ENCODE measurements around the gene ADAMTS8. TPM values are rescaled to one million over a fixed set of nuclear protein-coding genes. Genes with fewer than 3 reads are reported as not detected.

ADAMTS8 gene
- total RNA-seq, 1 experiment from 2014 or later, result not detected

- CTCF ChIA-PET, result no interaction called here
These were observed 40.8 kb upstream of the ADAMTS8 start for GRCh38 chr11:130469181-130469580.

GRCh38 chr11:130467116-130467900, 38.9 kb upstream of the ADAMTS8 start:
- peaks cover 13% of the 10 kb centered on the region for H3K27me3 Mint-ChIP-seq (ENCODE audit: unreplicated experiment)
- no peak for TF ChIP-seq CTCF (IDR thresholded peaks at IDR 0.05; ENCODE audit: unreplicated experiment)
- BruUV-seq (replicated peaks), result no TSS peak
- no peak for DNase-seq
- H3K9me3 Mint-ChIP-seq (ENCODE audit: low read depth, unreplicated experiment), result no peaks in the 10 kb centered on the region
- no peaks in the 10 kb centered on the region for H3K4me1 Mint-ChIP-seq (ENCODE audit: low read depth, unreplicated experiment)
- H3K27ac Mint-ChIP-seq (ENCODE audit: unreplicated experiment), result no peak overlapping the region
- CTCF ChIA-PET, result no interaction called here
- intact Hi-C loops (cut with micrococcal nuclease; ENCODE audit: unreplicated experiment), result no loop called here
- H3K4me3 Mint-ChIP-seq (ENCODE audit: low read depth, unreplicated experiment), result no peak overlapping the region
- H3K36me3 Mint-ChIP-seq (ENCODE audit: insufficient read depth, unreplicated experiment), result no peaks in the 10 kb centered on the region

More at GRCh38 chr11:130469181-130469580, 40.8 kb upstream of the ADAMTS8 start:
- Mint-ChIP-seq H3K27me3 (ENCODE audit: unreplicated experiment) (peaks cover 2% of the 10 kb centered on the region), H3K4me1 (ENCODE audit: low read depth, unreplicated experiment) (no peaks in the 10 kb centered on the region), H3K4me3 (ENCODE audit: low read depth, unreplicated experiment) (no peak overlapping the region), H3K9me3 (ENCODE audit: low read depth, unreplicated experiment) (no peaks in the 10 kb centered on the region), H3K27ac (ENCODE audit: unreplicated experiment) (no peak overlapping the region), H3K36me3 (ENCODE audit: insufficient read depth, unreplicated experiment) (no peaks in the 10 kb centered on the region)
- BruUV-seq (replicated peaks), result no TSS peak
- intact Hi-C loops (cut with micrococcal nuclease; ENCODE audit: unreplicated experiment), result no loop called here
- TF ChIP-seq CTCF (IDR thresholded peaks at IDR 0.05; ENCODE audit: unreplicated experiment), result no peak
- DNase-seq, result no peak

GRCh38 chr11:130465263-130465662, 36.9 kb upstream of the ADAMTS8 start:
- intact Hi-C loops (cut with micrococcal nuclease; ENCODE audit: unreplicated experiment), result no loop called here
- DNase-seq, result no peak
- no peak overlapping the region for H3K27ac Mint-ChIP-seq (ENCODE audit: unreplicated experiment)
- no peaks in the 10 kb centered on the region for H3K36me3 Mint-ChIP-seq (ENCODE audit: insufficient read depth, unreplicated experiment)
- peaks cover 13% of the 10 kb centered on the region for H3K27me3 Mint-ChIP-seq (ENCODE audit: unreplicated experiment)
- CTCF ChIA-PET, result no interaction called here
- no peaks in the 10 kb centered on the region for H3K4me1 Mint-ChIP-seq (ENCODE audit: low read depth, unreplicated experiment)
- no peak for TF ChIP-seq CTCF (IDR thresholded peaks at IDR 0.05; ENCODE audit: unreplicated experiment)
- no TSS peak for BruUV-seq (replicated peaks)
- H3K9me3 Mint-ChIP-seq (ENCODE audit: low read depth, unreplicated experiment), result no peaks in the 10 kb centered on the region
- H3K4me3 Mint-ChIP-seq (ENCODE audit: low read depth, unreplicated experiment), result no peak overlapping the region

GRCh38 chr11:130464291-130464812, 35.9 kb upstream of the ADAMTS8 start:
- no peak for TF ChIP-seq CTCF (IDR thresholded peaks at IDR 0.05; ENCODE audit: unreplicated experiment)
- DNase-seq, result no peak
- H3K9me3 Mint-ChIP-seq (ENCODE audit: low read depth, unreplicated experiment), result no peaks in the 10 kb centered on the region
- intact Hi-C loops (cut with micrococcal nuclease; ENCODE audit: unreplicated experiment), result no loop called here
- H3K4me1 Mint-ChIP-seq (ENCODE audit: low read depth, unreplicated experiment), result no peaks in the 10 kb centered on the region
- H3K4me3 Mint-ChIP-seq (ENCODE audit: low read depth, unreplicated experiment), result no peak overlapping the region
- H3K27me3 Mint-ChIP-seq (ENCODE audit: unreplicated experiment), result peaks cover 13% of the 10 kb centered on the region
- CTCF ChIA-PET, result no interaction called here
- H3K27ac Mint-ChIP-seq (ENCODE audit: unreplicated experiment), result no peak overlapping the region
- no TSS peak for BruUV-seq (replicated peaks)
- H3K36me3 Mint-ChIP-seq (ENCODE audit: insufficient read depth, unreplicated experiment), result no peaks in the 10 kb centered on the region

Data from Calu3 (cell line).